HEK293T (cell line): ENCODE results near the gene HS1BP3.

Source experiments
- ARNT ChIP-seq: fragments of 450-650 bp; IDR thresholded peaks from 2 replicates; pipeline ENCODE4 v1.6.1; 2017; ENCODE audit warnings: mild to moderate bottlenecking
- BHLHE40 ChIP-seq: fragments of 450-650 bp; IDR thresholded peaks from 2 replicates; pipeline ENCODE4 v1.6.1; 2016; ENCODE audit warnings: mild to moderate bottlenecking, moderate library complexity, borderline replicate concordance
- ELF4 ChIP-seq: fragments of 450-650 bp; IDR thresholded peaks from 2 replicates; pipeline ENCODE4 v1.6.1; 2017; ENCODE audit warnings: antibody characterized with exemption
- FOXA1 ChIP-seq: fragments of 450-650 bp; IDR thresholded peaks from 2 replicates; pipeline ENCODE4 v1.6.1; 2016; ENCODE audit warnings: mild to moderate bottlenecking
- FOXK2 ChIP-seq: fragments of 450-650 bp; IDR thresholded peaks from 2 replicates; pipeline ENCODE4 v1.6.1; 2016; ENCODE audit warnings: mild to moderate bottlenecking
- FOXM1 ChIP-seq: fragments of 450-650 bp; IDR thresholded peaks from 2 replicates; pipeline ENCODE4 v1.6.1; 2017; ENCODE audit warnings: mild to moderate bottlenecking, borderline replicate concordance
- HDGF ChIP-seq: fragments of 450-650 bp; IDR thresholded peaks from 2 replicates; pipeline ENCODE4 v1.6.1; 2017; ENCODE audit warnings: antibody characterized with exemption, borderline replicate concordance
- NFRKB ChIP-seq: fragments of 450-650 bp; IDR thresholded peaks from 2 replicates; pipeline ENCODE4 v1.6.1; 2016; ENCODE audit warnings: mild to moderate bottlenecking, moderate library complexity
- SP1 ChIP-seq: fragments of 450-650 bp; IDR thresholded peaks from 2 replicates; pipeline ENCODE4 v1.6.1; 2017
- SUZ12 ChIP-seq: fragments of 450-650 bp; IDR thresholded peaks from 2 replicates; pipeline ENCODE4 v1.6.1; 2016; ENCODE audit warnings: mild to moderate bottlenecking
- TARDBP ChIP-seq: fragments of 450-650 bp; IDR thresholded peaks from 2 replicates; pipeline ENCODE4 v1.6.1; 2016
- ZNF384 ChIP-seq: fragments of 450-650 bp; IDR thresholded peaks from 2 replicates; pipeline ENCODE4 v1.6.1; 2016
- TF ChIP-seq, protein P1 (sequence below): fragments of 450-650 bp; IDR thresholded peaks from 2 replicates; pipeline ENCODE4 v1.6.1; 2016

DNA sequence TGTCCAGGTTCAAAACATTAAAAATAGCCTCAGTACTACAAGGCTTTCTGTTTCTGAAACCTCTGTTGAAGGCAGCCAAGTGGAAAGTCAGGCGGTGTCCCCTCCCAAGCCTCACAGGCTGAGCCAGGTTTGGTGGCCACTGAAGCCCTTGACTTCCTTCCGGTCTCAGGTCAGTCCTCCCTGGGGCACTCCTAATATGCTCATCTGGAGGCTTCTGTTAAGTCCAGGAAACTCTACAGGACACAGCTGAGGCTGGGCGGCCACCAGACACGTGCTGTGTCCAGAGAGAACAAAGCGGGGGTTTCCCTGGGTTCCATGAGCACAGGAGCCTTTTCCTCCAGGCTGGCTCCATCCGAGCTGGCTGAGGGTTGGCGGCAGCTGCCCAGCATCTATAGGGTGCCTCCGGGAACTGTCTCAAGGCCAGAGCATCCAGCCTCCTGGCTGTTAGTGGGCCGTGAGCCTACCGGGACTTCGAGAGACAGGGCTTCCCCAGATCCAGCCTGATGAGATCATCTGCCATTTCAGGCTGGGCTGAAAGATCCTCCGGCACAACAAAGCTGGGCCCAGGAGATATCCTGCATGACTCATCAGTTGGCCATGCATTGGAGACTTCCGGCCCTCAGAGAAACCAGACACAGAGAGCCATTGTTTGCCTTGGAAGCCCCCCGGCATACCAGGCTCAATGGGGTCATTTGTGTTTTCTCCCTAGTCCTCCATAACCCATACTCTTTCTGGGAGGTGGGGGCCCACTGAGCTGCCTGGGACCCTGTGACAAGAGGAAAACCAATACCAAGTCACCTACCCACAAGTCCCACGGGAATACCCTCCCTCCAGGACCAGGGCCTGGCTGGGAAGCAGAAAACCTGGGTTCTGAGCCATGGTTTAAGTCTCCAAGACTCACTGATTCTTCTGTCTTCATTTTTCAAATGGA is 71.7 kb downstream of the HS1BP3 start:
- TF ChIP-seq SP1, result no peak
- TF ChIP-seq BHLHE40, result no peak
- TF ChIP-seq NFRKB, result no peak
- no peak for TF ChIP-seq FOXM1
- TF ChIP-seq ZNF384, result no peak
- no peak for TF ChIP-seq FOXK2
- TF ChIP-seq, protein P1, sequence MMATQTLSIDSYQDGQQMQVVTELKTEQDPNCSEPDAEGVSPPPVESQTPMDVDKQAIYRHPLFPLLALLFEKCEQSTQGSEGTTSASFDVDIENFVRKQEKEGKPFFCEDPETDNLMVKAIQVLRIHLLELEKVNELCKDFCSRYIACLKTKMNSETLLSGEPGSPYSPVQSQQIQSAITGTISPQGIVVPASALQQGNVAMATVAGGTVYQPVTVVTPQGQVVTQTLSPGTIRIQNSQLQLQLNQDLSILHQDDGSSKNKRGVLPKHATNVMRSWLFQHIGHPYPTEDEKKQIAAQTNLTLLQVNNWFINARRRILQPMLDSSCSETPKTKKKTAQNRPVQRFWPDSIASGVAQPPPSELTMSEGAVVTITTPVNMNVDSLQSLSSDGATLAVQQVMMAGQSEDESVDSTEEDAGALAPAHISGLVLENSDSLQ, result no peak
- TF ChIP-seq FOXA1, result no peak
- no peak for TF ChIP-seq SUZ12
- no peak for TF ChIP-seq ELF4
- no peak for TF ChIP-seq ARNT
- TF ChIP-seq TARDBP, result no peak
- no peak for TF ChIP-seq HDGF
